Spleen (tissue), 11 donors: ENCODE measurements around the gene EPS8L3. TPM values are rescaled to one million over a fixed set of nuclear protein-coding genes. Genes with fewer than 3 reads are reported as not detected.

Source experiments
- DNase-seq: peaks from one replicate; pipeline ENCODE4 v3.0.0-alpha.2; 2020
- H3K27ac ChIP-seq, 8 donors: fragments of 200-600 bp; sonication (generic) in 7 of 8; 1 replicate in 4 of 8; 2 replicates in 4 of 8; pipeline versions ENCODE4 v1.5.0 to v1.8.0; 2016 to 2021; ENCODE audit warnings: inconsistent platforms in 4 of 8, mild to moderate bottlenecking in 4 of 8, moderate library complexity in 1 of 8
- H3K27me3 ChIP-seq, 7 donors: fragments of 200-600 bp; sonication (generic) in 6 of 7; replicated peaks in 1 of 7; 1 replicate in 4 of 7; 2 replicates in 3 of 7; pipeline versions ENCODE4 v1.5.0 to v1.8.0; 2016 to 2021; ENCODE audit warnings: inconsistent platforms in 3 of 7, mild to moderate bottlenecking in 1 of 7
- H3K36me3 ChIP-seq, 6 donors: fragments of 200-600 bp; sonication (generic) in 5 of 6; 1 replicate in 4 of 6; 2 replicates in 2 of 6; pipeline versions ENCODE4 v1.5.0 to v1.8.0; 2016 to 2021; ENCODE audit warnings: inconsistent platforms in 2 of 6
- H3K4me1 ChIP-seq, 6 donors: fragments of 200-600 bp; sonication (generic) in 5 of 6; 1 replicate in 3 of 6; 2 replicates in 3 of 6; pipeline versions ENCODE4 v1.5.0 to v1.8.0; 2016 to 2021; ENCODE audit warnings: inconsistent platforms in 3 of 6
- H3K4me3 ChIP-seq, 8 donors: fragments of 200-600 bp; sonication (generic) in 7 of 8; 1 replicate in 4 of 8; 2 replicates in 4 of 8; pipeline versions ENCODE4 v1.5.0 to v1.8.0; 2016 to 2021; ENCODE audit warnings: inconsistent platforms in 4 of 8, mild to moderate bottlenecking in 4 of 8, moderate library complexity in 2 of 8
- H3K9me3 ChIP-seq, 8 donors: fragments of 200-600 bp; sonication (generic) in 7 of 8; 1 replicate in 4 of 8; 2 replicates in 4 of 8; pipeline versions ENCODE4 v1.5.0 to v1.8.0; 2016 to 2021; ENCODE audit warnings: inconsistent platforms in 4 of 8
- CTCF ChIP-seq, 11 experiments: fragments of 200-600 bp in 7 of 11; fragments of 450-650 bp in 4 of 11; sonication (generic) in 4 of 11; IDR thresholded peaks in 8 of 11; conservative IDR thresholded peaks in 3 of 11; 1 replicate in 7 of 11; 2 replicates in 4 of 11; pipeline versions ENCODE4 v1.4.0 to v1.8.0; 2016 to 2021; ENCODE audit warnings: antibody characterized with exemption in 11 of 11, inconsistent platforms in 4 of 11, mild to moderate bottlenecking in 1 of 11
- POLR2A ChIP-seq, 3 donors: fragments of 450-650 bp; IDR thresholded peaks; one replicate each; pipeline ENCODE4 v1.5.1; 2017; ENCODE audit warnings: antibody characterized with exemption in 3 of 3, mild to moderate bottlenecking in 1 of 3
- POLR2AphosphoS5 ChIP-seq, 3 donors: sonication (generic); formaldehyde crosslinking; IDR thresholded peaks; one replicate each; pipeline ENCODE4 v1.5.1; 2017; ENCODE audit warnings: antibody characterized with exemption in 3 of 3
- WGBS, 5 donors: extraction: QIAGEN DNeasy Blood & Tissue Kit in 3 of 5; methylation state at CpG; one replicate each; pipeline versions ENCODE4 v1.1.5 to v1.1.7; 2013 to 2018; 5-methylcytosine and 5-hydroxymethylcytosine counted together
- intact Hi-C: fragments of 100-400 bp; cut with DNase I; formaldehyde crosslinking; loops from one replicate; pipeline ENCODE4 v1.15.0; 2023; ENCODE audit warnings: low total_unique reads
- polyA plus RNA-seq, 3 donors: library from polyadenylated mRNA; stranded (reverse); fragments of 200-250 nt; gene quantifications; one replicate each; pipeline ENCODE4 v1.2.1, GENCODE V29; 2013
- total RNA-seq, 7 donors: library from RNA; depleted of rRNA in 3 of 7; stranded (reverse); fragments of >200 nt in 3 of 7; fragmentation: NEBNext Ultra II Directional in 4 of 7; extraction: Animal tissue kit (Norgen Biotek cat#: 25700) in 4 of 7; gene quantifications; one replicate each; pipeline versions ENCODE4 v1.1.0 to v1.2.1, GENCODE V29; 2016 to 2021
- donor health status: healthy with polysubstance abuse.
- donor health status: DM: no; HTN: no; CAD: no; lungs with moderate emphysema.
- donor health status: DM: no; HTN: no; CAD: no.
- donor health status: Bipolar disorder and iron deficiency.
- donor health status: healthy.
- donor health status: DM: no; HTN: no; CAD: no.
- donor health status: DM: yes; HTN: yes; CAD: no.

The EPS8L3 gene
- total and polyA plus RNA-seq, 10 donors = 1.2 TPM; not detected in 9

DNA sequence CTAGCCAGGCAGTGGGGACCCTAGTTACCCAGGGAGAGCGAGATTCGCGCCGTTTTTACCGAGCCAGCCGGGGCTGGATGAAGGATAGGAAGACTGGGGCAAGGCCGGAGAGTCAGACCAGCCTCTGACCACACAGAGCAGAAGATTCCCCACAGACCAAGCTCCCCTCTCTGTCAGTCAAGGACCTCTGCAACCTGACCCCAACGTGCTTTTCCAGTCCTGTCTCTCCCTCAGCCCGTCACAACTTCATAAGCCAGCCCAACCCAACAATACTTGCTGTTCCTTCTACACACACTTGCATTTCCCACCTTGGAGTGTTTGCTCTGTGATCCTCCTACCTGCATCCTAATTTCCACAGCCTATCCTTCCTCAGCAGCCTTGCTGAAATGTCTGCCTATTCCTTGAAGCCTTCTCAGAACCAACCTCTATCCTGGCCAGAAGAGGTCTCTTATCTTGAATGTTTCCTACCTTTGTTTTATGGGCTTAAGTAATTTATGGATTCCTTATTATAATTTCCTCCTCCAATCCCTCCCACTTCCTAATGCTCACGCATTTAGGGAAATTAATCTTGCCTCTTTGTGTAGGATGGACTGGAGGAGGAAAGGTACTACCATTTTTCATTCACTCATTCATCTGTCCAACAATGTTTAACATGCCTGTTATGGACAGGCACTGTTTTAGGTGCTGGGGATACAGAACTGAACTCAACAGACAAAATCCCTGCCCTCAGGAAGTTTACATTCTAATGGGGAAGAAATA lies 22.9 kb downstream of the EPS8L3 start, which contains the start of gene GSTM3:
Gene GSTM3, minus strand, starts transcription at position 424 of the 759 bp plus-strand sequence. CDS start 751 bp downstream, outside the sequence.
- Histone ChIP-seq H3K4me1 (peaks cover 0 to 22% (median 19%) of the 10 kb centered on the region in 6 donors), H3K4me3 (peak within 1 kb of the TSS; percentile 29 to 83 (median 58)), H3K36me3 (peaks cover 0 to 17% (median 4%) of the 10 kb centered on the region in 6 donors), H3K9me3 (no peaks in the 10 kb centered on the region), H3K27ac (peak within 1 kb of the TSS in 7 of 8 donors; percentile 8 to 83 (median 77)), H3K27me3 (peaks cover 0 to 29% (median 5%) of the 10 kb centered on the region in 7 donors)
- 2 to 14% (median 6%) methylated on average over 10 of the region's 10 CpGs for WGBS, 5 donors
- TF ChIP-seq POLR2A (IDR thresholded peaks at IDR 0.05) = no peak
- TF ChIP-seq POLR2AphosphoS5 (IDR thresholded peaks at IDR 0.05) = no peak
- TF ChIP-seq CTCF (IDR thresholded peaks at IDR 0.05 in 8 of 11, conservative IDR thresholded peaks at IDR 0.05 in 3 of 11) = no peak
- DNase-seq = no peak
- intact Hi-C loops = no loop called here

- intact Hi-C loops = no loop called here
- H3K36me3 ChIP-seq = peaks cover 0 to 17% (median 4%) of the 10 kb centered on the region in 6 donors
- H3K4me3 ChIP-seq = peak overlapping the region; percentile 29 to 83 (median 58)
- H3K4me1 ChIP-seq = peaks cover 0 to 22% (median 19%) of the 10 kb centered on the region in 6 donors
- 2 to 13% (median 4%) methylated on average over 38 to 86 of the region's 86 CpGs for WGBS, 5 donors
- DNase-seq = peak; percentile 90
- H3K27me3 ChIP-seq = peaks cover 0 to 29% (median 5%) of the 10 kb centered on the region in 7 donors
- TF ChIP-seq POLR2AphosphoS5 (IDR thresholded peaks at IDR 0.05) (peak; percentile 83 to 96 (median 93)), POLR2A (IDR thresholded peaks at IDR 0.05) (peak in 1 of 3 donors; percentile 67), CTCF (IDR thresholded peaks at IDR 0.05 in 8 of 11, conservative IDR thresholded peaks at IDR 0.05 in 3 of 11) (no peak)
- no peaks in the 10 kb centered on the region for H3K9me3 ChIP-seq
- H3K27ac ChIP-seq = peak overlapping the region in 7 of 8 donors; percentile 8 to 83 (median 77)
Measured at GRCh38 chr1:109739738-109740614, 23.7 kb downstream of the EPS8L3 start.

GRCh38 chr1:109733236-109733870 lies 30.4 kb downstream of the EPS8L3 start:
- no peak for TF ChIP-seq POLR2A (IDR thresholded peaks at IDR 0.05)
- no peak for TF ChIP-seq CTCF (IDR thresholded peaks at IDR 0.05 in 8 of 11, conservative IDR thresholded peaks at IDR 0.05 in 3 of 11)
- TF ChIP-seq POLR2AphosphoS5 (IDR thresholded peaks at IDR 0.05) = no peak
- H3K4me1 ChIP-seq = no peaks in the 10 kb centered on the region
- no peak overlapping the region for H3K27ac ChIP-seq
- H3K4me3 ChIP-seq = no peak overlapping the region
- no peak for DNase-seq
- intact Hi-C loops = no loop called here
- H3K27me3 ChIP-seq = no peaks in the 10 kb centered on the region
- WGBS, 5 donors = 83 to 96% (median 92%) methylated on average over 4 of the region's 4 CpGs
- H3K9me3 ChIP-seq = peaks cover 0 to 2% (median 0%) of the 10 kb centered on the region in 8 donors
- H3K36me3 ChIP-seq = peaks cover 0 to 17% (median 4%) of the 10 kb centered on the region in 6 donors
